Sigmoid colon (tissue), 3 donors: ENCODE data around the gene ULK3.

Experiments used
- POLR2A ChIP-seq, 2 donors: fragments of 450-650 bp; IDR thresholded peaks; one replicate each; pipeline ENCODE4 v1.6.1; 2016; ENCODE audit warnings: antibody characterized with exemption in 2 of 2, mild to moderate bottlenecking in 2 of 2, moderate library complexity in 2 of 2
- TF ChIP-seq, protein P1 (sequence below), 4 experiments: fragments of 450-650 bp in 3 of 4; fragments of 200-600 bp in 1 of 4; IDR thresholded peaks; one replicate each; pipeline ENCODE4 v1.5.1; 2016 to 2019; ENCODE audit warnings: antibody characterized with exemption in 4 of 4, mild to moderate bottlenecking in 3 of 4, moderate library complexity in 2 of 4

- TF ChIP-seq POLR2A (IDR thresholded peaks at IDR 0.05) = no peak
- TF ChIP-seq, protein P1, sequence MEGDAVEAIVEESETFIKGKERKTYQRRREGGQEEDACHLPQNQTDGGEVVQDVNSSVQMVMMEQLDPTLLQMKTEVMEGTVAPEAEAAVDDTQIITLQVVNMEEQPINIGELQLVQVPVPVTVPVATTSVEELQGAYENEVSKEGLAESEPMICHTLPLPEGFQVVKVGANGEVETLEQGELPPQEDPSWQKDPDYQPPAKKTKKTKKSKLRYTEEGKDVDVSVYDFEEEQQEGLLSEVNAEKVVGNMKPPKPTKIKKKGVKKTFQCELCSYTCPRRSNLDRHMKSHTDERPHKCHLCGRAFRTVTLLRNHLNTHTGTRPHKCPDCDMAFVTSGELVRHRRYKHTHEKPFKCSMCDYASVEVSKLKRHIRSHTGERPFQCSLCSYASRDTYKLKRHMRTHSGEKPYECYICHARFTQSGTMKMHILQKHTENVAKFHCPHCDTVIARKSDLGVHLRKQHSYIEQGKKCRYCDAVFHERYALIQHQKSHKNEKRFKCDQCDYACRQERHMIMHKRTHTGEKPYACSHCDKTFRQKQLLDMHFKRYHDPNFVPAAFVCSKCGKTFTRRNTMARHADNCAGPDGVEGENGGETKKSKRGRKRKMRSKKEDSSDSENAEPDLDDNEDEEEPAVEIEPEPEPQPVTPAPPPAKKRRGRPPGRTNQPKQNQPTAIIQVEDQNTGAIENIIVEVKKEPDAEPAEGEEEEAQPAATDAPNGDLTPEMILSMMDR (IDR thresholded peaks at IDR 0.05) = no peak
Observed at GRCh38 chr15:74884428-74885223, 41.7 kb upstream of the ULK3 start.
